HFFc6 (cell line): Measurements from ENCODE around the gene PDE4D. TPM values are rescaled to one million over a fixed set of nuclear protein-coding genes. Genes with fewer than 3 reads are reported as not detected.

Experiments
- DNase-seq: peaks from one replicate; pipeline ENCODE4 v3.0.0-alpha.2; 2018
- H3K27ac Mint-ChIP-seq: 2 replicates; pipeline ENCODE4 v1.8.0; 2020; ENCODE audit warnings: mild to moderate bottlenecking, mixed read lengths
- H3K27me3 Mint-ChIP-seq: 2 replicates; pipeline ENCODE4 v1.8.0; 2021; ENCODE audit warnings: mild to moderate bottlenecking, moderate library complexity, mixed read lengths; ENCODE audit not compliant: insufficient read depth
- H3K36me3 Mint-ChIP-seq: 2 replicates; pipeline ENCODE4 v1.8.0; 2021; ENCODE audit warnings: low read depth, mixed read lengths
- H3K4me1 Mint-ChIP-seq: 2 replicates; pipeline ENCODE4 v1.8.0; 2020; ENCODE audit warnings: low read depth, mixed read lengths
- H3K4me3 Mint-ChIP-seq: 2 replicates; pipeline ENCODE4 v1.8.0; 2020; ENCODE audit warnings: mild to moderate bottlenecking, moderate library complexity, mixed read lengths
- H3K9me3 Mint-ChIP-seq: 2 replicates; pipeline ENCODE4 v1.8.0; 2020; ENCODE audit warnings: mild to moderate bottlenecking, mixed read lengths
- total RNA-seq, 6 experiments: library from RNA; stranded (reverse); fragmentation: NEBNext Ultra II Directional; extraction: Animal tissue kit (Norgen Biotek cat#: 25700); gene quantifications; 2 replicates in 1 of 6; 3 replicates in 5 of 6; pipeline ENCODE4 v1.2.3, GENCODE V29; 2021
- TF ChIP-seq, protein P1 (sequence below): fragments of 200-600 bp; sonication (generic); IDR thresholded peaks from 2 replicates; pipeline ENCODE4 v1.5.0; 2021; ENCODE audit warnings: antibody characterized with exemption, mild to moderate bottlenecking

Gene PDE4D
- total RNA-seq, 6 experiments from 2014 or later, result 1.8 to 7.3 (median 6.2) TPM

DNA sequence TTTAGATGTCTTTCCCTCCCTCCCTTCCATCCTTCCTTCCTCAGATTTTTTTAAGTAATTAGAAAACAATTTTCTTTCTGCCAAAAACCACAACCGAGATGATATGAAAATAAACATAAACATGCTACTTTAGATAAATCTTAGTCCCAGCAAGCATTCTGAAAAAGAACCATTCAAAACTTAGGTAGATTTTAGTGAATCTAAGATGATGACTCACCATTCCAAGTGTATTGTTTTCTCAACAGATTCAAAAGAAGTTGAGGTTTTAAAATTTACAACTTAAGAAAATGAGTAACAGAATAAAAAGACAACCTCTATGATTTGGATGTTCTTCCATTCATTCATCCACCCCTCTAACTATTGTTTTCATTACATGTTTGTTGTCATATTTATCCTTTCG is 465.1 kb downstream of the PDE4D start:
- Mint-ChIP-seq H3K4me3 (no peak overlapping the region), H3K27me3 (peaks cover 3% of the 10 kb centered on the region; the same call in 1 of the 2 replicates), H3K4me1 (no peaks in the 10 kb centered on the region), H3K9me3 (no peaks in the 10 kb centered on the region), H3K36me3 (no peaks in the 10 kb centered on the region), H3K27ac (no peak overlapping the region)
- DNase-seq, result no peak
- TF ChIP-seq, protein P1, sequence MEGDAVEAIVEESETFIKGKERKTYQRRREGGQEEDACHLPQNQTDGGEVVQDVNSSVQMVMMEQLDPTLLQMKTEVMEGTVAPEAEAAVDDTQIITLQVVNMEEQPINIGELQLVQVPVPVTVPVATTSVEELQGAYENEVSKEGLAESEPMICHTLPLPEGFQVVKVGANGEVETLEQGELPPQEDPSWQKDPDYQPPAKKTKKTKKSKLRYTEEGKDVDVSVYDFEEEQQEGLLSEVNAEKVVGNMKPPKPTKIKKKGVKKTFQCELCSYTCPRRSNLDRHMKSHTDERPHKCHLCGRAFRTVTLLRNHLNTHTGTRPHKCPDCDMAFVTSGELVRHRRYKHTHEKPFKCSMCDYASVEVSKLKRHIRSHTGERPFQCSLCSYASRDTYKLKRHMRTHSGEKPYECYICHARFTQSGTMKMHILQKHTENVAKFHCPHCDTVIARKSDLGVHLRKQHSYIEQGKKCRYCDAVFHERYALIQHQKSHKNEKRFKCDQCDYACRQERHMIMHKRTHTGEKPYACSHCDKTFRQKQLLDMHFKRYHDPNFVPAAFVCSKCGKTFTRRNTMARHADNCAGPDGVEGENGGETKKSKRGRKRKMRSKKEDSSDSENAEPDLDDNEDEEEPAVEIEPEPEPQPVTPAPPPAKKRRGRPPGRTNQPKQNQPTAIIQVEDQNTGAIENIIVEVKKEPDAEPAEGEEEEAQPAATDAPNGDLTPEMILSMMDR, result no peak

DNA sequence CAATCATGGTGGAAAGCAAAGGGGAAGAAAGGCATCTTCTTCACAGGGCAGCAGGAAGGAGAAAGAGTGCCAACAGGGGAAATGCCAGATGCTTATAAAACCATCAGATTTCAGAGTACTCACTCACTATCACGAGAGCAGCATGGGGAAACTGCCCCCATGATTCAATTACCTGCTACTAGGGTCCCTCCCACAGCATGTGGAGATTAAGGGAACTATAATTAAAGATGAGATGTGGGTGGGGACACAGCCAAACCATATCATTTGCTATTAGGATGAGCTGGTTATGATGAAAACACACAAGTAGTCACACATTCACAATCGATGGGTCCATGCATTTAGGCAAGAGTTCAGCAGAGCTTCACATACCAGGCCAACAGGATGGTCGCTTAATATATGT is 469.0 kb downstream of the PDE4D start:
- Mint-ChIP-seq H3K9me3 (no peaks in the 10 kb centered on the region), H3K4me3 (no peak overlapping the region), H3K36me3 (no peaks in the 10 kb centered on the region), H3K4me1 (no peaks in the 10 kb centered on the region), H3K27ac (no peak overlapping the region), H3K27me3 (peaks cover 3% of the 10 kb centered on the region; the same call in 1 of the 2 replicates)
- TF ChIP-seq, protein P1, result no peak
- DNase-seq, result no peak

DNA sequence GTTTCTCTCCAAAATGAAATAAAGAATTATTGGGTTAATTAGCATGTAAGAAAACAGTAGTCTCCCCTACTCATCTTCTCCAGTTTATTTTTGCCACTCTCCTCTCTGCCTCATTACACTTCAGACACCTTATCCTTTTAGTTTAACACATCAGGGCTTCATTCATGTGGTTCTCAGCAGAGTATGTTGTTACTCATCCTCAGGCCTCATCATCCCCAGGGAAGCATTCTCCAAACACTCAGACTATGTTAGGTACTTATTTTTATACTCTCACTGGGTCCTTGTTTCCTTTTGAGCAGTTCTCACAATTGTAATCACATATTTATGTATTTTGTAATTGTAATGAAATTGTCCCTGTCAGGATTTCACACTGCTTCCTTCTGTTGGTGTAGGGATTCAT is 470.5 kb downstream of the PDE4D start:
- no peak for DNase-seq
- TF ChIP-seq, protein P1, result no peak
- H3K4me3 Mint-ChIP-seq, result no peak overlapping the region

DNA sequence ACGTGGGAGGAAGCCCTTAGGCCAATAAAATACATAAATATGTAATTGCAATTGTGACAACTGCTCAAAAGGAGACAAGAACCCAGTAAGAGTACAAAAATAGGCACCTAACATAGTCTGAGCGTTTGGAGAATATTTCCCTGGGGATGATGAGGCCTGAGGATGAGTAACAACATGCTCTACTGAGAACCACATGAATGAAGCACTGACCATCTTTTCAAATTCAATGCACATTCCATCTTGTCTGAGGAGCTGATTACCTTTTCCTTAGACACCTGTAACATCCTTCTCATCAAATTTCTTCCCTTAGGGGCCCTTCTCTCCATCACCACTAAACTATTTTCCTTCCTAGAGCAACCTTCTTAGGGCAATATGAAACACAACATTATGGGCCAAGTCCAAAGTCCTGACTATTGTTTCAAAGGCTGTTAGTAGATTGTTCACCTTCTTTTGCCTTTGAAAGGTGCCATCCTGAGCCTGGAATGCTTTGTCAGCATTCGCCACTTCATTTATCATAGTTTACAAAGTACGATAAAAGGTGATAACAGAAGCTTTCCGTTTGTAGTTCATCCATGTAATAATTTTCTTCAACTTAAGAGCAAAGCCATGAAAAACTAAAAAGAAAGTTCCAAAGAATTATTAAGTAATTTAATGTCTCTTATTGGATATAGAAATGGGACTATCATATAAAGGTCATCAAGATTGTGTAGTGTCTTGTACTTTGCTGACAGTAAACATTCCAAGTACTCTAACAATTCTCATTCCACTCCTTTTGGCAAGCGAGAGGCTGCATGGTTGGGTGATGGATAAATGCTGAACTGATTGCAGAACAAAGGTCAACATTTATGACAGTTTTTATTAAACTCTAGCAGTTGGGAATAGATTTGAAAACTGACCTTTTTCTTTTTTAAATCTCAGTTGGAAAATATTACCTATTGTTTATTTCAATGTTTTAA is 471.3 kb downstream of the PDE4D start:
- H3K27me3 Mint-ChIP-seq, result no peaks in the 10 kb centered on the region
- H3K4me1 Mint-ChIP-seq, result no peaks in the 10 kb centered on the region
- TF ChIP-seq, protein P1, result no peak
- no peak overlapping the region for H3K4me3 Mint-ChIP-seq
- no peaks in the 10 kb centered on the region for H3K36me3 Mint-ChIP-seq
- no peaks in the 10 kb centered on the region for H3K9me3 Mint-ChIP-seq
- H3K27ac Mint-ChIP-seq, result no peak overlapping the region
- no peak for DNase-seq

More for the DNA sequence above, 470.5 kb downstream of the PDE4D start:
- Mint-ChIP-seq H3K9me3 (no peaks in the 10 kb centered on the region), H3K27ac (no peak overlapping the region), H3K4me1 (no peaks in the 10 kb centered on the region), H3K36me3 (no peaks in the 10 kb centered on the region), H3K27me3 (no peaks in the 10 kb centered on the region)

DNA sequence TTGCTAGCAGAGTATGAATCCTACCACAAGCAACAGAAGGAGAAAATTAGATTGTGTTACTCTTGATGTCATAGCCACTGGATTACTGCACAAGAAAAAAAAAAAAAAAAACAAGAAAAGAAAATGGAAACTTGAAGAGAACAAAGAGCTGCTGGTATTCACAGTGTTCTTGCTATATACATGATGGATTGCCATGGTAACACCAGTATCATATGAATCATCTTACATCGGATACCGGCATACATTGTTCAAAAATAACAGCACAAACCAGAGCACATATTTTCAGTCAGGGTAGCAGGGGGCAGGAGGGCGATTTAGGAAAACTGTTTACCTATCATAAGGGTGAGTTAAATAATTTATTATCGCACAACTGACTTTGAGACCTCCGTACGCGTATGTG is 472.9 kb downstream of the PDE4D start:
- no peaks in the 10 kb centered on the region for H3K9me3 Mint-ChIP-seq
- H3K4me3 Mint-ChIP-seq, result no peak overlapping the region
- no peaks in the 10 kb centered on the region for H3K27me3 Mint-ChIP-seq
- TF ChIP-seq, protein P1, result no peak
- no peak for DNase-seq
- H3K36me3 Mint-ChIP-seq, result no peaks in the 10 kb centered on the region
- H3K4me1 Mint-ChIP-seq, result no peaks in the 10 kb centered on the region
- no peak overlapping the region for H3K27ac Mint-ChIP-seq
